GM12878 (cell line): Measurements from ENCODE around the gene RNF130. TPM values are rescaled to one million over a fixed set of nuclear protein-coding genes. Genes with fewer than 3 reads are reported as not detected.

ENCODE experiments used
- ATAC-seq: fragments of 200-7000 bp; cut with Tn5 transposase; 3 replicates; pipeline ENCODE4 v1.9.1; 2020; ENCODE audit warnings: mild to moderate bottlenecking, moderate library complexity
- BruUV-seq: library from RNA; stranded (reverse); fragments of 400-500 nt; replicated peaks from 2 replicates; lab custom pipeline; 2021; lab: Mats Ljungman, UMichigan
- CTCF ChIA-PET: fragments of 300-600 bp; sonication (Branson Sonifier 250); formaldehyde crosslinking; extraction: SDS; loops from one replicate; lab custom pipeline; 2021; ENCODE audit warnings: inconsistent platforms; lab: Yijun Ruan, JAX
- POLR2A ChIA-PET: fragments of 350-600 bp; formaldehyde crosslinking; extraction: SDS; loops from one replicate; lab custom pipeline; 2021; ENCODE audit warnings: inconsistent platforms; lab: Charles Lee
- RAD21 ChIA-PET: fragments of 300-600 bp; sonication (Branson Sonifier 250); formaldehyde crosslinking; loops from one replicate; lab custom pipeline; 2023; ENCODE audit warnings: antibody characterized with exemption; ENCODE audit not compliant: unreplicated experiment; lab: Charles Lee
- SMC1A ChIA-PET: fragments of 300-600 bp; sonication (Branson Sonifier 250); formaldehyde crosslinking; loops from one replicate; lab custom pipeline; 2023; ENCODE audit not compliant: unreplicated experiment, uncharacterized antibody; lab: Charles Lee
- DNase-seq: peaks from one replicate; pipeline ENCODE4 v3.0.0-alpha.2; 2011; ENCODE audit warnings: low read depth, low spot score
- FAIRE-seq: peaks from 3 replicates; lab custom pipeline; 2011; peaks lifted over from hg19 to GRCh38; lab: Jason Lieb, UNC
- H2AFZ ChIP-seq: 2 replicates; pipeline ENCODE4 v1.6.0; 2011; ENCODE audit warnings: low read depth, low read length, control low read depth; ENCODE audit not compliant: control insufficient read depth
- H3K27ac ChIP-seq: 2 replicates; pipeline ENCODE4 v1.5.1; 2011; ENCODE audit warnings: control low read depth; ENCODE audit not compliant: control insufficient read depth, insufficient read depth
- H3K27me3 ChIP-seq, 2 experiments: replicated peaks in 1 of 2; 2 replicates each; pipeline versions ENCODE4 v1.6.0 to v1.6.1; 2011; ENCODE audit warnings: low read length in 1 of 2; ENCODE audit not compliant: control insufficient read depth in 2 of 2, insufficient read depth in 2 of 2
- H3K36me3 ChIP-seq, 2 experiments: 2 replicates each; pipeline ENCODE4 v1.5.1; 2011; ENCODE audit warnings: low read length in 1 of 2; ENCODE audit not compliant: control insufficient read depth in 2 of 2, insufficient read depth in 2 of 2
- H3K4me1 ChIP-seq: 2 replicates; pipeline ENCODE4 v1.6.1; 2011; ENCODE audit warnings: mild to moderate bottlenecking, low read length, moderate library complexity, mixed read lengths; ENCODE audit not compliant: control insufficient read depth, insufficient read depth
- H3K4me2 ChIP-seq: 2 replicates; pipeline ENCODE4 v1.6.0; 2011; ENCODE audit warnings: control low read depth; ENCODE audit not compliant: control insufficient read depth, insufficient read depth
- H3K4me3 ChIP-seq: fragments of 200-600 bp; sonication (generic); 2 replicates; pipeline ENCODE4 v1.5.1; 2016
- H3K79me2 ChIP-seq: 2 replicates; pipeline ENCODE4 v1.6.0; 2011; ENCODE audit warnings: low read length; ENCODE audit not compliant: control insufficient read depth, insufficient read depth
- H3K9ac ChIP-seq: 2 replicates; pipeline ENCODE4 v1.8.0; 2011; ENCODE audit warnings: low read length, control low read depth, mixed read lengths; ENCODE audit not compliant: control insufficient read depth, insufficient read depth
- H3K9me3 ChIP-seq: replicated peaks from 3 replicates; pipeline ENCODE4 v1.5.1; 2011; ENCODE audit warnings: mild to moderate bottlenecking, low read length; ENCODE audit not compliant: control insufficient read depth, insufficient read depth
- H4K20me1 ChIP-seq: 2 replicates; pipeline ENCODE4 v1.6.0; 2011; ENCODE audit not compliant: control insufficient read depth, insufficient read depth
- ATF7 ChIP-seq: fragments of 450-650 bp; IDR thresholded peaks from 2 replicates; pipeline ENCODE4 v1.6.1; 2016; ENCODE audit warnings: low read depth, mild to moderate bottlenecking
- HDGF ChIP-seq: fragments of 450-650 bp; IDR thresholded peaks from 2 replicates; pipeline ENCODE4 v1.6.1; 2016; ENCODE audit warnings: antibody characterized with exemption
- IKZF2 ChIP-seq, 2 experiments: fragments of 450-650 bp; IDR thresholded peaks; 2 replicates each; pipeline ENCODE4 v1.6.1; 2017; ENCODE audit warnings: mild to moderate bottlenecking in 2 of 2, moderate library complexity in 2 of 2
- IRF4 ChIP-seq: IDR thresholded peaks from 2 replicates; pipeline ENCODE4 v1.6.1; 2011; ENCODE audit warnings: low read depth, low read length
- JUNB ChIP-seq: IDR thresholded peaks from 2 replicates; pipeline ENCODE4 v1.6.1; 2016; ENCODE audit warnings: antibody characterized with exemption, mild to moderate bottlenecking
- KDM1A ChIP-seq: fragments of 200-600 bp; sonication (generic); IDR thresholded peaks from 2 replicates; pipeline ENCODE4 v1.6.1; 2016; ENCODE audit warnings: borderline replicate concordance
- MTA3 ChIP-seq: IDR thresholded peaks from 2 replicates; pipeline ENCODE4 v1.6.1; 2012; ENCODE audit warnings: low read length, inconsistent platforms, borderline replicate concordance
- NRF1 ChIP-seq: conservative IDR thresholded peaks from 2 replicates; pipeline ENCODE4 v1.6.1; 2011; ENCODE audit warnings: mild to moderate bottlenecking, low read depth, low read length, improper control_type of control experiment
- PML ChIP-seq: IDR thresholded peaks from 2 replicates; pipeline ENCODE4 v1.6.1; 2012; ENCODE audit warnings: low read length, inconsistent platforms
- RAD51 ChIP-seq: fragments of 450-650 bp; IDR thresholded peaks from 2 replicates; pipeline ENCODE4 v1.6.1; 2016; ENCODE audit warnings: moderate library complexity, mild to moderate bottlenecking, inconsistent platforms
- SPI1 ChIP-seq: IDR thresholded peaks from 2 replicates; pipeline ENCODE4 v1.6.1; 2011; ENCODE audit warnings: low read depth, mild to moderate bottlenecking, low read length, moderate library complexity, borderline replicate concordance; ENCODE audit not compliant: insufficient read depth
- SUZ12 ChIP-seq: fragments of 200-600 bp; sonication (generic); IDR thresholded peaks from one replicate; pipeline ENCODE4 v1.6.1; 2018; ENCODE audit warnings: antibody characterized with exemption, mild to moderate bottlenecking; ENCODE audit not compliant: unreplicated experiment
- TCF3 ChIP-seq: IDR thresholded peaks from 2 replicates; pipeline ENCODE4 v1.6.1; 2012; ENCODE audit warnings: low read depth, mild to moderate bottlenecking, low read length, borderline replicate concordance; ENCODE audit not compliant: insufficient read depth
- ZBED1 ChIP-seq: IDR thresholded peaks from 2 replicates; pipeline ENCODE4 v1.6.1; 2016; ENCODE audit warnings: borderline replicate concordance
- ZZZ3 ChIP-seq: IDR thresholded peaks from 2 replicates; pipeline ENCODE4 v1.6.1; 2011; ENCODE audit warnings: low read depth; ENCODE audit not compliant: control insufficient read depth, insufficient read length
- WGBS: methylation state at CpG from one replicate; pipeline ENCODE4 v1.1.6; 2016; ENCODE audit warnings: low lambda C conversion rate; ENCODE audit not compliant: insufficient replicate concordance, insufficient coverage; ENCODE audit errors: missing lambda C conversion rate; 5-methylcytosine and 5-hydroxymethylcytosine counted together
- in situ Hi-C: fragments of 300-500 bp; cut with MboI; formaldehyde crosslinking; loops from 9 replicates; pipeline ENCODE4 v1.14.3; 2018; ENCODE audit warnings: mixed read lengths
- intact Hi-C: fragments of 100-400 bp; cut with micrococcal nuclease; formaldehyde crosslinking; loops from one replicate; pipeline ENCODE4 v1.14.2; 2022; ENCODE audit not compliant: unreplicated experiment
- polyA plus RNA-seq, 11 experiments: library from polyadenylated mRNA; depleted of rRNA in 4 of 11; unstranded in 6 of 11; stranded (reverse) in 5 of 11; fragments of >200 nt; fragmentation: Nextera tagmentation in 4 of 11; fragmentation: Illumina TruSeq in 1 of 11; extraction: Ambion mirVana in 4 of 11; extraction: Trizol in 1 of 11; gene quantifications; 1 replicate in 1 of 11; 2 replicates in 10 of 11; pipeline versions ENCODE4 v1.2.1 to v1.2.3, GENCODE V29; 2011 to 2016; ENCODE audit warnings: inconsistent platforms in 2 of 11, missing spikeins in 2 of 11, low read depth in 1 of 11
- total RNA-seq, 4 experiments: library from RNA; depleted of rRNA in 3 of 4; stranded (reverse); fragments of >200 nt in 3 of 4; fragmentation: Illumina TruSeq in 1 of 4; extraction: Trizol in 1 of 4; gene quantifications; 2 replicates each; pipeline versions ENCODE4 v1.2.1 to v1.2.3, GENCODE V29; 2013 to 2021
- TF ChIP-seq, protein P1 (sequence below): fragments of 450-650 bp; IDR thresholded peaks from 2 replicates; pipeline ENCODE4 v1.6.1; 2014; ENCODE audit warnings: mild to moderate bottlenecking
- TF ChIP-seq, protein P2 (sequence below): fragments of 450-650 bp; IDR thresholded peaks from 2 replicates; pipeline ENCODE4 v1.6.1; 2017; ENCODE audit warnings: mild to moderate bottlenecking, low read depth, inconsistent platforms; ENCODE audit not compliant: poor library complexity, severe bottlenecking
- TF ChIP-seq, protein P3 (sequence below): fragments of 450-650 bp; conservative IDR thresholded peaks from 2 replicates; pipeline ENCODE4 v1.6.1; 2017; ENCODE audit warnings: mild to moderate bottlenecking, moderate library complexity

The RNF130 gene
- total and polyA plus RNA-seq, 10 of the 15 experiments (the other 5 are each of a cell fraction or from before 2014, with no cell fraction given) = 0.04 to 0.36 (median 0.11) TPM; not detected in 1

GRCh38 chr5:180120237-180121101 is 48.9 kb upstream of the RNF130 start:
- ChIA-PET POLR2A (no interaction called here), RAD21 (no interaction called here), SMC1A (no interaction called here), CTCF (interaction anchor here (1.0 kb wide), 1 partner anchor 209 kb away, joined by 4 read pairs; no protein-coding TSS in a partner anchor)
- Histone ChIP-seq H3K79me2 (no peaks in the 10 kb centered on the region), H3K36me3 (no peaks in the 10 kb centered on the region), H4K20me1 (no peaks in the 10 kb centered on the region), H3K4me2 (no peak overlapping the region), H3K9ac (no peak overlapping the region), H2AFZ (no peak overlapping the region), H3K4me1 (no peaks in the 10 kb centered on the region), H3K9me3 (no peaks in the 10 kb centered on the region), H3K4me3 (no peak overlapping the region), H3K27me3 (no peaks in the 10 kb centered on the region), H3K27ac (no peak overlapping the region)
- intact Hi-C loops = loop anchor here (10.0 kb wide), 1 partner anchor 484 kb away; no protein-coding TSS in a partner anchor
- ATAC-seq = no peak
- in situ Hi-C loops = no loop called here
- BruUV-seq = no TSS peak
- 54% methylated on average over 28 of the region's 28 CpGs for WGBS
- no peak for FAIRE-seq
- no peak for DNase-seq
- TF ChIP-seq, protein P1, sequence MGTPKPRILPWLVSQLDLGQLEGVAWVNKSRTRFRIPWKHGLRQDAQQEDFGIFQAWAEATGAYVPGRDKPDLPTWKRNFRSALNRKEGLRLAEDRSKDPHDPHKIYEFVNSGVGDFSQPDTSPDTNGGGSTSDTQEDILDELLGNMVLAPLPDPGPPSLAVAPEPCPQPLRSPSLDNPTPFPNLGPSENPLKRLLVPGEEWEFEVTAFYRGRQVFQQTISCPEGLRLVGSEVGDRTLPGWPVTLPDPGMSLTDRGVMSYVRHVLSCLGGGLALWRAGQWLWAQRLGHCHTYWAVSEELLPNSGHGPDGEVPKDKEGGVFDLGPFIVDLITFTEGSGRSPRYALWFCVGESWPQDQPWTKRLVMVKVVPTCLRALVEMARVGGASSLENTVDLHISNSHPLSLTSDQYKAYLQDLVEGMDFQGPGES = no peak
- no peak for TF ChIP-seq HDGF
- no peak for TF ChIP-seq KDM1A
- no peak for TF ChIP-seq NRF1
- TF ChIP-seq IKZF2 (IDR thresholded peaks at IDR 0.05) = no peak
- TF ChIP-seq MTA3 = no peak
- TF ChIP-seq, protein P2, sequence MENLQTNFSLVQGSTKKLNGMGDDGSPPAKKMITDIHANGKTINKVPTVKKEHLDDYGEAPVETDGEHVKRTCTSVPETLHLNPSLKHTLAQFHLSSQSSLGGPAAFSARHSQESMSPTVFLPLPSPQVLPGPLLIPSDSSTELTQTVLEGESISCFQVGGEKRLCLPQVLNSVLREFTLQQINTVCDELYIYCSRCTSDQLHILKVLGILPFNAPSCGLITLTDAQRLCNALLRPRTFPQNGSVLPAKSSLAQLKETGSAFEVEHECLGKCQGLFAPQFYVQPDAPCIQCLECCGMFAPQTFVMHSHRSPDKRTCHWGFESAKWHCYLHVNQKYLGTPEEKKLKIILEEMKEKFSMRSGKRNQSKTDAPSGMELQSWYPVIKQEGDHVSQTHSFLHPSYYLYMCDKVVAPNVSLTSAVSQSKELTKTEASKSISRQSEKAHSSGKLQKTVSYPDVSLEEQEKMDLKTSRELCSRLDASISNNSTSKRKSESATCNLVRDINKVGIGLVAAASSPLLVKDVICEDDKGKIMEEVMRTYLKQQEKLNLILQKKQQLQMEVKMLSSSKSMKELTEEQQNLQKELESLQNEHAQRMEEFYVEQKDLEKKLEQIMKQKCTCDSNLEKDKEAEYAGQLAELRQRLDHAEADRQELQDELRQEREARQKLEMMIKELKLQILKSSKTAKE = no peak
- no peak for TF ChIP-seq ZBED1
- TF ChIP-seq, protein P3, sequence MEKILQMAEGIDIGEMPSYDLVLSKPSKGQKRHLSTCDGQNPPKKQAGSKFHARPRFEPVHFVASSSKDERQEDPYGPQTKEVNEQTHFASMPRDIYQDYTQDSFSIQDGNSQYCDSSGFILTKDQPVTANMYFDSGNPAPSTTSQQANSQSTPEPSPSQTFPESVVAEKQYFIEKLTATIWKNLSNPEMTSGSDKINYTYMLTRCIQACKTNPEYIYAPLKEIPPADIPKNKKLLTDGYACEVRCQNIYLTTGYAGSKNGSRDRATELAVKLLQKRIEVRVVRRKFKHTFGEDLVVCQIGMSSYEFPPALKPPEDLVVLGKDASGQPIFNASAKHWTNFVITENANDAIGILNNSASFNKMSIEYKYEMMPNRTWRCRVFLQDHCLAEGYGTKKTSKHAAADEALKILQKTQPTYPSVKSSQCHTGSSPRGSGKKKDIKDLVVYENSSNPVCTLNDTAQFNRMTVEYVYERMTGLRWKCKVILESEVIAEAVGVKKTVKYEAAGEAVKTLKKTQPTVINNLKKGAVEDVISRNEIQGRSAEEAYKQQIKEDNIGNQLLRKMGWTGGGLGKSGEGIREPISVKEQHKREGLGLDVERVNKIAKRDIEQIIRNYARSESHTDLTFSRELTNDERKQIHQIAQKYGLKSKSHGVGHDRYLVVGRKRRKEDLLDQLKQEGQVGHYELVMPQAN = no peak
- no peak for TF ChIP-seq JUNB
- no peak for TF ChIP-seq ZZZ3
- no peak for TF ChIP-seq TCF3
- TF ChIP-seq SUZ12 = no peak
- no peak for TF ChIP-seq SPI1
- no peak for TF ChIP-seq PML
- TF ChIP-seq IRF4 = no peak
- no peak for TF ChIP-seq RAD51
- no peak for TF ChIP-seq ATF7
